H9 (cell line): Measurements from ENCODE around the gene ATG101. TPM values are rescaled to one million over a fixed set of nuclear protein-coding genes. Genes with fewer than 3 reads are reported as not detected.

Experiments used
- DNase-seq: peaks from one replicate; pipeline ENCODE4 v3.0.0-alpha.2; 2017
- H2AFZ ChIP-seq: one replicate; pipeline ENCODE4 v1.6.1; 2013; ENCODE audit warnings: mild to moderate bottlenecking, low read length, control low read depth, moderate library complexity
- H2AK5ac ChIP-seq: 2 replicates; pipeline ENCODE4 v1.6.1; 2013; ENCODE audit warnings: low read length, control low read depth, mixed read lengths; ENCODE audit not compliant: insufficient read length
- H2BK120ac ChIP-seq: one replicate; pipeline ENCODE4 v1.6.1; 2013; ENCODE audit warnings: low read depth, mild to moderate bottlenecking, low read length, control low read depth, inconsistent platforms; ENCODE audit not compliant: poor library complexity, severe bottlenecking
- H2BK12ac ChIP-seq: 2 replicates; pipeline ENCODE4 v1.6.1; 2013; ENCODE audit warnings: low read length, control low read depth, mixed read lengths, low read depth; ENCODE audit not compliant: insufficient read length
- H2BK15ac ChIP-seq: 2 replicates; pipeline ENCODE4 v1.6.1; 2013; ENCODE audit warnings: low read depth, low read length, control low read depth
- H2BK20ac ChIP-seq: one replicate; pipeline ENCODE4 v1.6.1; 2013; ENCODE audit warnings: low read depth, mild to moderate bottlenecking, low read length, control low read depth, inconsistent platforms; ENCODE audit not compliant: poor library complexity, severe bottlenecking
- H2BK5ac ChIP-seq: 2 replicates; pipeline ENCODE4 v1.6.1; 2013; ENCODE audit warnings: low read length, control low read depth, mixed read lengths; ENCODE audit not compliant: insufficient read length
- H3K14ac ChIP-seq: 2 replicates; pipeline ENCODE4 v1.6.1; 2013; ENCODE audit warnings: low read length, control low read depth; ENCODE audit not compliant: insufficient read depth
- H3K18ac ChIP-seq: 2 replicates; pipeline ENCODE4 v1.6.1; 2013; ENCODE audit warnings: low read depth, mild to moderate bottlenecking, mixed read lengths, low read length, control low read depth; ENCODE audit not compliant: insufficient read length
- H3K23ac ChIP-seq: 2 replicates; pipeline ENCODE4 v1.6.1; 2013; ENCODE audit warnings: low read length, control low read depth, mixed read lengths, low read depth; ENCODE audit not compliant: insufficient read length
- H3K23me2 ChIP-seq: 2 replicates; pipeline ENCODE4 v1.6.1; 2013; ENCODE audit warnings: low read depth, mild to moderate bottlenecking, mixed read lengths, low read length, control low read depth; ENCODE audit not compliant: insufficient read length, poor library complexity, severe bottlenecking
- H3K27ac ChIP-seq: 2 replicates; pipeline ENCODE4 v1.5.1; 2013; ENCODE audit warnings: low read length, control low read depth, mixed read lengths, low read depth; ENCODE audit not compliant: insufficient read length
- H3K27me3 ChIP-seq: 2 replicates; pipeline ENCODE4 v1.6.1; 2013; ENCODE audit warnings: low read length, control low read depth, inconsistent platforms; ENCODE audit not compliant: insufficient read depth
- H3K4ac ChIP-seq: 2 replicates; pipeline ENCODE4 v1.6.1; 2013; ENCODE audit warnings: low read depth, mild to moderate bottlenecking, control low read depth, inconsistent platforms, low read length, moderate library complexity
- H3K4me1 ChIP-seq: 2 replicates; pipeline ENCODE4 v1.6.1; 2013; ENCODE audit warnings: low read length, control low read depth, inconsistent platforms; ENCODE audit not compliant: insufficient read depth
- H3K4me2 ChIP-seq: 2 replicates; pipeline ENCODE4 v1.6.1; 2013; ENCODE audit warnings: low read length, control low read depth, mixed read lengths; ENCODE audit not compliant: insufficient read length, insufficient read depth
- H3K56ac ChIP-seq: 2 replicates; pipeline ENCODE4 v1.6.1; 2013; ENCODE audit warnings: low read depth, mild to moderate bottlenecking, mixed read lengths, low read length, control low read depth; ENCODE audit not compliant: insufficient read length
- H3K79me1 ChIP-seq: 2 replicates; pipeline ENCODE4 v1.6.1; 2013; ENCODE audit warnings: low read depth, mild to moderate bottlenecking, moderate library complexity, low read length, control low read depth, inconsistent platforms; ENCODE audit not compliant: insufficient read depth, poor library complexity, severe bottlenecking
- H3K79me2 ChIP-seq: 2 replicates; pipeline ENCODE4 v1.6.1; 2013; ENCODE audit warnings: low read length, control low read depth, inconsistent platforms; ENCODE audit not compliant: insufficient read depth
- H3K9ac ChIP-seq: 2 replicates; pipeline ENCODE4 v1.6.1; 2013; ENCODE audit warnings: low read length, control low read depth, mixed read lengths; ENCODE audit not compliant: insufficient read length; ENCODE audit errors: extremely low read depth
- H3K9me3 ChIP-seq: one replicate; pipeline ENCODE4 v1.6.1; 2013; ENCODE audit warnings: low read depth, low read length, inconsistent platforms; ENCODE audit not compliant: control insufficient read depth
- H3T11ph ChIP-seq: one replicate; pipeline ENCODE4 v1.6.1; 2013; ENCODE audit warnings: mild to moderate bottlenecking, low read length, control low read depth, inconsistent platforms
- H4K20me1 ChIP-seq: one replicate; pipeline ENCODE4 v1.6.1; 2013; ENCODE audit not compliant: control insufficient read depth, insufficient read length, insufficient read depth
- H4K5ac ChIP-seq: 2 replicates; pipeline ENCODE4 v1.6.1; 2013; ENCODE audit warnings: low read depth, mild to moderate bottlenecking, mixed read lengths, low read length, control low read depth; ENCODE audit not compliant: insufficient read length
- H4K8ac ChIP-seq: replicated peaks from 2 replicates; pipeline ENCODE4 v1.6.1; 2013; ENCODE audit warnings: low read length, control low read depth, mixed read lengths, low read depth; ENCODE audit not compliant: insufficient read length
- H4K91ac ChIP-seq: 2 replicates; pipeline ENCODE4 v1.6.1; 2013; ENCODE audit warnings: low read depth, mild to moderate bottlenecking, moderate library complexity, mixed read lengths, low read length, control low read depth; ENCODE audit not compliant: insufficient read length
- H3K27ac Mint-ChIP-seq, 3 experiments: 2 replicates in 2 of 3; 3 replicates in 1 of 3; pipeline ENCODE4 v1.8.0; 2020 to 2021; ENCODE audit warnings: mixed read lengths in 3 of 3, mild to moderate bottlenecking in 1 of 3, moderate library complexity in 1 of 3
- H3K27me3 Mint-ChIP-seq: 2 replicates; pipeline ENCODE4 v1.8.0; 2021; ENCODE audit warnings: low read depth, mild to moderate bottlenecking, moderate library complexity, mixed read lengths
- H3K36me3 Mint-ChIP-seq, 3 experiments: 2 replicates in 2 of 3; 3 replicates in 1 of 3; pipeline ENCODE4 v1.8.0; 2020 to 2021; ENCODE audit warnings: low read depth in 3 of 3, mixed read lengths in 3 of 3; ENCODE audit not compliant: insufficient read depth in 1 of 3
- H3K4me1 Mint-ChIP-seq, 2 experiments: 2 replicates each; pipeline ENCODE4 v1.8.0; 2020; ENCODE audit warnings: mixed read lengths in 2 of 2
- H3K4me3 Mint-ChIP-seq, 2 experiments: 2 replicates in 1 of 2; 3 replicates in 1 of 2; pipeline ENCODE4 v1.8.0; 2020 to 2021; ENCODE audit warnings: mild to moderate bottlenecking in 2 of 2, mixed read lengths in 2 of 2, moderate library complexity in 1 of 2
- H3K9me3 Mint-ChIP-seq, 2 experiments: 2 replicates in 1 of 2; 3 replicates in 1 of 2; pipeline ENCODE4 v1.8.0; 2020; ENCODE audit warnings: mild to moderate bottlenecking in 2 of 2, mixed read lengths in 2 of 2, moderate library complexity in 1 of 2
- CTCF ChIP-seq: fragments of 200-600 bp; sonication (generic); conservative IDR thresholded peaks from 3 replicates; pipeline ENCODE4 v1.8.0; 2021; ENCODE audit warnings: antibody characterized with exemption, mild to moderate bottlenecking
- WGBS: extraction: QIAGEN DNeasy Blood & Tissue Kit; methylation state at CpG from one replicate; pipeline ENCODE4 v1.1.7; 2013; ENCODE audit warnings: missing lambda C conversion rate, low lambda C conversion rate, mixed read lengths; ENCODE audit not compliant: insufficient read length; ENCODE audit errors: extremely low coverage; 5-methylcytosine and 5-hydroxymethylcytosine counted together
- total RNA-seq: library from RNA; stranded (reverse); gene quantifications from 2 replicates; pipeline ENCODE4 v1.2.1, GENCODE V29; 2021

ATG101 gene
- total RNA-seq, 1 experiment from 2014 or later: 58.3 TPM

GRCh38 chr12:52078276-52078675, 8.5 kb downstream of the ATG101 start:
- Histone ChIP-seq H2BK20ac (no peak overlapping the region), H4K8ac (no peak overlapping the region), H3K27me3 (no peaks in the 10 kb centered on the region), H2AK5ac (no peak overlapping the region), H2BK15ac (no peak overlapping the region), H3K18ac (no peak overlapping the region), H3K79me1 (no peaks in the 10 kb centered on the region), H3K56ac (no peak overlapping the region), H3K23ac (no peak overlapping the region), H2AFZ (no peak overlapping the region), H3T11ph (no peak overlapping the region), H3K14ac (no peak overlapping the region), H3K9ac (no peak overlapping the region), H4K20me1 (no peaks in the 10 kb centered on the region), H3K79me2 (no peaks in the 10 kb centered on the region; the same call in 1 of the 2 replicates), H3K27ac (no peak overlapping the region), H3K9me3 (no peaks in the 10 kb centered on the region), H2BK5ac (no peak overlapping the region), H2BK12ac (no peak overlapping the region), H3K4ac (no peak overlapping the region), H3K4me2 (no peak overlapping the region), H4K91ac (no peak overlapping the region), H2BK120ac (no peak overlapping the region), H3K23me2 (no peaks in the 10 kb centered on the region), H4K5ac (no peak overlapping the region), H3K4me1 (no peaks in the 10 kb centered on the region; the same call in 1 of the 2 replicates)
- H3K4me1 Mint-ChIP-seq: peaks cover 12 to 20% of the 10 kb centered on the region in 2 experiments
- H3K4me3 Mint-ChIP-seq: no peak overlapping the region
- H3K27me3 Mint-ChIP-seq: no peaks in the 10 kb centered on the region
- H3K27ac Mint-ChIP-seq: no peak overlapping the region
- no peak for DNase-seq
- H3K36me3 Mint-ChIP-seq: peaks cover 34 to 57% (median 45%) of the 10 kb centered on the region in 3 experiments; a peak in 6 of 7 replicates
- H3K9me3 Mint-ChIP-seq: no peaks in the 10 kb centered on the region
- TF ChIP-seq CTCF: no peak
- WGBS: no CpG with 5 or more reads among the region's 3 CpGs
